Panc1 (cell line): ENCODE results near the gene CSTF2T. TPM values are rescaled to one million over a fixed set of nuclear protein-coding genes. Genes with fewer than 3 reads are reported as not detected.

Experiments
- ATAC-seq: fragments of 200-7000 bp; cut with Tn5 transposase; 2 replicates; pipeline ENCODE4 v1.9.1; 2020; ENCODE audit warnings: mild to moderate bottlenecking, moderate library complexity
- BruUV-seq: library from RNA; stranded (reverse); fragments of 400-500 nt; replicated peaks from 2 replicates; lab custom pipeline; 2021; lab: Mats Ljungman, UMichigan
- CTCF ChIA-PET: fragments of 300-600 bp; sonication (Branson Sonifier 250); formaldehyde crosslinking; loops from one replicate; lab custom pipeline; 2022; ENCODE audit warnings: antibody characterized with exemption; lab: Charles Lee
- POLR2A ChIA-PET: fragments of 300-600 bp; sonication (Branson Sonifier 250); formaldehyde crosslinking; loops from one replicate; lab custom pipeline; 2022; ENCODE audit warnings: antibody characterized with exemption; lab: Charles Lee
- DNase-seq: peaks from one replicate; pipeline ENCODE4 v3.0.0-alpha.2; 2010; ENCODE audit warnings: low read depth, low spot score
- H3K27ac ChIP-seq: 2 replicates; pipeline ENCODE4 v1.5.1; 2011; ENCODE audit warnings: mild to moderate bottlenecking, low read length, inconsistent platforms
- H3K27me3 ChIP-seq: fragments of 200-500 bp; sonication (Bioruptor generic); 2 replicates; pipeline ENCODE4 v1.6.0; 2014; ENCODE audit warnings: low read length, inconsistent platforms; ENCODE audit not compliant: control insufficient read depth, insufficient read depth
- H3K36me3 ChIP-seq: fragments of 200-500 bp; sonication (Bioruptor generic); 2 replicates; pipeline ENCODE4 v1.5.1; 2014; ENCODE audit warnings: inconsistent platforms, mild to moderate bottlenecking, low read length, moderate library complexity; ENCODE audit not compliant: control insufficient read depth, insufficient read depth
- H3K4me1 ChIP-seq: 2 replicates; pipeline ENCODE4 v1.5.1; 2011; ENCODE audit warnings: inconsistent platforms, mild to moderate bottlenecking, low read length, moderate library complexity; ENCODE audit not compliant: control insufficient read depth, insufficient read depth
- H3K4me3 ChIP-seq, 2 experiments: 2 replicates each; pipeline ENCODE4 v1.5.1; 2011 to 2012; ENCODE audit warnings: low read depth in 2 of 2, low read length in 2 of 2, mild to moderate bottlenecking in 2 of 2, inconsistent platforms in 1 of 2, moderate library complexity in 1 of 2
- H3K9me3 ChIP-seq: fragments of 200-500 bp; sonication (Bioruptor generic); 2 replicates; pipeline ENCODE4 v1.5.1; 2014; ENCODE audit warnings: low read depth, mild to moderate bottlenecking, inconsistent platforms, low read length, moderate library complexity; ENCODE audit not compliant: control insufficient read depth, insufficient read depth
- CTCF ChIP-seq: fragments of 450-650 bp; IDR thresholded peaks from 2 replicates; pipeline ENCODE4 v1.5.1; 2017; ENCODE audit warnings: mild to moderate bottlenecking
- POLR2AphosphoS5 ChIP-seq: IDR thresholded peaks from 2 replicates; pipeline ENCODE4 v1.6.1; 2012; ENCODE audit warnings: mild to moderate bottlenecking, low read depth, low read length, moderate library complexity
- REST ChIP-seq, 2 experiments: IDR thresholded peaks; 2 replicates each; pipeline ENCODE4 v1.6.1; 2011 to 2012; ENCODE audit warnings: low read depth in 2 of 2, control low read depth in 1 of 2, low read length in 1 of 2, mild to moderate bottlenecking in 1 of 2, moderate library complexity in 1 of 2; ENCODE audit not compliant: insufficient read depth in 1 of 2
- SIN3A ChIP-seq: IDR thresholded peaks from 2 replicates; pipeline ENCODE4 v1.6.1; 2012; ENCODE audit warnings: low read depth, mild to moderate bottlenecking, low read length, moderate library complexity, borderline replicate concordance; ENCODE audit not compliant: insufficient read depth
- TCF7L2 ChIP-seq: IDR thresholded peaks from 2 replicates; pipeline ENCODE4 v1.6.1; 2011; ENCODE audit warnings: mild to moderate bottlenecking, low read depth, low read length, inconsistent platforms
- in situ Hi-C: cut with HindIII; loops from 2 replicates; pipeline ENCODE4 v1.10.0; 2016; ENCODE audit warnings: low sequenced_read_pairs, low pct_unique_long_range_greater_than_20kb
- intact Hi-C: fragments of 100-400 bp; cut with micrococcal nuclease; formaldehyde crosslinking; loops from one replicate; pipeline ENCODE4 v1.10.0; 2022; ENCODE audit not compliant: unreplicated experiment
- total RNA-seq: library from RNA; stranded (reverse); gene quantifications from one replicate; pipeline ENCODE4 v1.2.1, GENCODE V29; 2021; ENCODE audit not compliant: unreplicated experiment

CSTF2T gene
- total RNA-seq, 1 experiment from 2014 or later = 20.8 TPM

- ChIA-PET CTCF (no interaction called here), POLR2A (no interaction called here)
- no peak for TF ChIP-seq REST (IDR thresholded peaks at IDR 0.05; ENCODE audit: insufficient read depth in 1 of 2, low read depth in 2 of 2, low read length in 1 of 2)
- TF ChIP-seq POLR2AphosphoS5 = no peak
- no peak for TF ChIP-seq TCF7L2
- TF ChIP-seq CTCF = no peak
- no peak for TF ChIP-seq SIN3A
- H3K4me1 ChIP-seq = no peaks in the 10 kb centered on the region
- H3K27ac ChIP-seq = no peak overlapping the region
- H3K9me3 ChIP-seq = no peaks in the 10 kb centered on the region
- no peaks in the 10 kb centered on the region for H3K36me3 ChIP-seq
- no peak for DNase-seq
- no TSS peak for BruUV-seq
- no peak overlapping the region for H3K4me3 ChIP-seq
- in situ Hi-C loops (no loop called here), intact Hi-C loops (no loop called here)
- ATAC-seq = no peak
- no peaks in the 10 kb centered on the region for H3K27me3 ChIP-seq
Observed at GRCh38 chr10:51747216-51747615, 47.8 kb upstream of the CSTF2T start.

GRCh38 chr10:51745397-51745796 is 46.0 kb upstream of the CSTF2T start:
- ATAC-seq (no peak), DNase-seq (no peak)
- intact Hi-C loops = no loop called here
- TF ChIP-seq SIN3A = no peak
- no peak for TF ChIP-seq REST (IDR thresholded peaks at IDR 0.05; ENCODE audit: insufficient read depth in 1 of 2, low read depth in 2 of 2, low read length in 1 of 2)
- no peak for TF ChIP-seq TCF7L2
- TF ChIP-seq CTCF = no peak
- TF ChIP-seq POLR2AphosphoS5 = no peak
- no peaks in the 10 kb centered on the region for H3K4me1 ChIP-seq
- no peaks in the 10 kb centered on the region for H3K36me3 ChIP-seq
- ChIA-PET POLR2A (no interaction called here), CTCF (no interaction called here)
- 0 out of 2 replicates have a peak, but pooled peaks cover 3% of the 10 kb centered on the region for H3K27me3 ChIP-seq
- BruUV-seq = no TSS peak
- H3K4me3 ChIP-seq = no peak overlapping the region
- in situ Hi-C loops = no loop called here
- no peak overlapping the region for H3K27ac ChIP-seq
- no peaks in the 10 kb centered on the region for H3K9me3 ChIP-seq
